HL-60/S4 treated with retinoic acid at 250 ng/mL for 4 days and 3 days (cell line): ENCODE data around the gene SCARF2.
"Not testable (repeated sequence)": the region's sequence is repeated elsewhere in the genome, so short reads cannot be mapped to it uniquely, and the experiment has no call there.

Experiments
- in situ Hi-C: fragments of 300-500 bp; cut with MboI; formaldehyde crosslinking; loops from 2 replicates; pipeline ENCODE4 v1.7.0; 2022; ENCODE audit warnings: low sequenced_read_pairs

Gene SCARF2

DNA sequence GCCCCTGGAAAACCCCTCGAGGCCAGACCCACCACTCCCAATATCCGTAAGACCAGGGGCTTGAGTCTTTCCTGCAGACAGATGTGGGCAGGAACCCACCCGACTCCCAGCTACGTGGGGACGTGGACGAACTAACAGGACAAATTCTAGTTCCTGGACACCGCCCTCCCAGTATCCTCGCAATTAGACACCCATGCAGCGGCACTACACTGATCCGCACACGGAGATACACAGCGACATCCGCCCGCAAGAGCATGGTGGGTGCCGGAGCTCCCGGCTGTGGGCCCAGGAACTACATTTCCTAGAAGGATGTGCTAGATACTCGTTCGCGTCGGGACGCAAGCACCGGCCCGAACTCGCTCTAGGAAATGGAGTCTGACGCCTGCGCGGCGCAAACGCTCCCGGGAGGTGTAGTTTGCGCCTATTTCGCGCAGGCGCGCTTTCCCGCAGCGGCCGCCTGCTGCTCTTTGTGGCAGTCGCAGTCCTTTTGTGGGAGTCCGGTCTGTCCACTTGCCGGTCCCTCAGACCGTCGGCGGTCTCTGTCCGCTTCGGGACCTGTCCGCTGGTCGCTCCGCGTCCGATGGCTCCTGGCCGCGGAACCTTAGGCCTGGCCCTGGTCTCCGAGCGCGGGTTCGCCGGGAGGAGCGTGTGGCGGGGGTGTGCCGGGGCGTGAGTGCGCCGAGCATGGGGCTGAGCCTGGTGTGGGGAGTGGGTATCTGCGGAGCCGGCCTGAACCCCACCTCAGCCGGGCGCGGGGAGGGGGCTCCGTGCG, 43.7 kb downstream of the SCARF2 start, which contains the start of gene ZNF74:
ZNF74 (plus strand) TSS at position 447 of the 772 bp plus-strand sequence. CDS start 478 bp downstream, outside the sequence.
- in situ Hi-C loops = no loop called here

- in situ Hi-C loops = no loop called here
Observed at GRCh38 chr22:20392983-20393704, 44.5 kb downstream of the SCARF2 start.

DNA sequence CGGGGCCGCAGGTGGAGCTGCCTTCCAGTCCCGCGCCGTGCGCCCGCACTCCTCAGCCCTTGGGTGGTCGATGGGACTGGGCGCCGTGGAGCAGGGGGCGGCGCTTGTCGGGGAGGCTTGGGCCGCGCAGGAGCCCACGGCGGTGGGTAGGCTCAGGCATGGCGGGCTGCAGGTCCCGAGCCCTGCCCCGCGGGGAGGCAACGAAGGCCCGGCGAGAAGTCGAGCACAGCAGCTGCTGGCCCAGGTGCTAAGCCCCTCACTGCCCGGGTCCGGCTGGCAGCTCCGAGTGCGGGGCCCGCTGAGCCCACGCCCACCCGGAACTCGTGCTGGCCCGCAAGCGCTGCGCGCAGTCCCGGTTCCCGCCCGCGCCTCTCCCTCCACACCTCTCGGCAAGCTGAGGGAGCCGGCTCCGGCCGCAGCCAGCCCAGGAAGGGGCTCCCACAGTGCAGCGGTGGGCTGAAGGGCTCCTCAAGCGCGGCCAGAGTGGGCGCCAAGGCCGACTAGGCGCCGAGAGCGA, 45.2 kb downstream of the SCARF2 start:
- in situ Hi-C loops = not testable (repeated sequence)

DNA sequence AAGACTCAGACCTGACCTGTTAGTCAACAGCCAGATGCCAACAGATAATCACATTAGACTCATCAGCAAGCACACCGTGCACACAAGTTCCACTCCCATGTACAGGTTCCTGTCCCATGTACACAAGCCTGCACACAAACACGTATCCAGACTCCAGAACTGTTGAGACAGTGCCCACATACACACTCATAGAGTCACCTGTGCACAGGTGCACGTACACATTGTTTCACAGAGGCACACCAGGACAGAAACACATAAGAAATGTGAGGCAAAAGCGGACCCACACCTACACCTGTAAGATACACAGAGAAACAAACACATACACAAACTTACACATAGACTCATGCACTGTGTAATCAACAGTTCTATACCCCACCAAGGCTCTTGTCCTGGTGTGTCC, 46.4 kb downstream of the SCARF2 start:
- in situ Hi-C loops = no loop called here

DNA sequence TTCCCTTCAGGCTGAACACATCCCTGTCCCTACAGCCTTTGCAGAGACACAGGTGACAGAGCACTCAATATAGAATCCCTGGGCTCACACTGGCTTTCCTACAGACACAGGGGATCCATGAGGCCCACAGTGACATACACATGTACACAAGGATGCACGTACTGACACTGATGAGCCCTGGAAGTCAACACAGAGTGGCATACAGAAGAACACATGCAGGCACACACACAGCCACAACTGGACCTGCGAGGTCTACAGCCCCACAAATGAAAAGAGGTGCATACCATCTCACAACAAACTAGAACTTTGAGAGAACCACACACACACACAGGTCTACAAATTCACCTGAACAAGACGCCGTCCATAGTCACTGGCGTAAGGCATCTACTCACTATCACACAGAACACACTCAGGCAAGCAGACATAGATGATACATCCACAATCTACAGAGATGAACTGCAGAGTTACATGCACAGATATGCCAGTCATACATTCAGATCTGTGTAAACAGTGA, 47.2 kb downstream of the SCARF2 start:
- in situ Hi-C loops = no loop called here

- in situ Hi-C loops = no loop called here
Observed at GRCh38 chr22:20389288-20389687, 48.3 kb downstream of the SCARF2 start.

GRCh38 chr22:20388200-20388599, 49.4 kb downstream of the SCARF2 start:
- in situ Hi-C loops = no loop called here

DNA sequence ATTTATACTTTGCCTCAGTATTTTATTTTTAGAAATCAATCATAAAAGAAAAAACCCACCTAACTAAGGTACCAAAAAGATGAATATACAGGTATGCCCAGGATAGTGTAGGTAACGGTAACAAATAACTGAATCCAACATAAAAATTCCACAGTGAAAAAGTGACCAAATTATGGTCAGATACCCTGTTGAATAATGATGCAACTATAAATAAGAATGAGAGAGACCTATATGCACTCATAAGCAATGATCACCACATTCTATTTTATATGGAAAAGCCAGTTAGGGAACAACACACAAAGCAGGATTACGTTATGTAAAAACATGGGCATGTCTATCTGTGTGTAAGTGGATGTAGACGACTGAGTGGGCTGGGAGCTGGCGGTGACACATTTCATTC, 50.7 kb downstream of the SCARF2 start:
- in situ Hi-C loops = no loop called here

- in situ Hi-C loops = no loop called here
Observed at GRCh38 chr22:20386336-20386735, 51.3 kb downstream of the SCARF2 start.

DNA sequence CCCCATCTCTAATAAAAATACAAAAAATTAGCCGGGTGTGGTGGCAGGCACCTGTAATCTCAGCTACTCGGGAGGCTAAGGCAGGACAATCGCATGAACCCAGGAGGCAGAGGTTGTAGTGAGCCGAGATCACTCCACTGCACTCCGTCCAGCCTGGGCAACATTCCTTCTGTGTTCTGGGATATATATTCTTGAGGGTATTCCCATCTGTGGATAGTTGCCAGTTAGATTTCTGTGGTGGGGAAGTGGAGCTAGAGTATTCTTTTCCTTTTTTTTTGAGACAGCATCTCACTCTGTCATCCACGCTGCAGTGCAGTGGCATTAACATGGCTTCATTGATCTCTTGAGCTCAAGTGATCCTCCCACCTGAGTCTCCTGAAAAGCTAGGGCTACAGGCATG, 52.8 kb downstream of the SCARF2 start:
- in situ Hi-C loops = no loop called here

DNA sequence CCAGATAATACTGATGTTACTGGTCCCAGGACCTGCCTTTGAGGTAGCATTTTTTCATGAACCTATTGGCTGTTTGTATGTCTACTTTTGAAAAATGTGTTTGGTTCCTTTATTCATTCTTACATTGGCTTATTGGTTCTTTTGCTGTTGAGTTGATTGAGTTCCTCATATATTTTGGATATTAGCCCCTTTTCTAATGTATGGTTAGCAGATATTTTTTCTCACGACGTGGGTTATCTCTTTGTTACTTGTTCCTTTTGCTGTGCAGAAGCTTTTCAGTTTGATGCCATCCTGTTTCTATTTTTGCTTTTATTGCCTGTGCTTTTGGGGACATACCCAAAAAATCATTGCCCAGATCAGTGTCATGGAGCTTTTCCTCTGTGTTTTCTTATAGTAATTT, 53.5 kb downstream of the SCARF2 start:
- in situ Hi-C loops = no loop called here

DNA sequence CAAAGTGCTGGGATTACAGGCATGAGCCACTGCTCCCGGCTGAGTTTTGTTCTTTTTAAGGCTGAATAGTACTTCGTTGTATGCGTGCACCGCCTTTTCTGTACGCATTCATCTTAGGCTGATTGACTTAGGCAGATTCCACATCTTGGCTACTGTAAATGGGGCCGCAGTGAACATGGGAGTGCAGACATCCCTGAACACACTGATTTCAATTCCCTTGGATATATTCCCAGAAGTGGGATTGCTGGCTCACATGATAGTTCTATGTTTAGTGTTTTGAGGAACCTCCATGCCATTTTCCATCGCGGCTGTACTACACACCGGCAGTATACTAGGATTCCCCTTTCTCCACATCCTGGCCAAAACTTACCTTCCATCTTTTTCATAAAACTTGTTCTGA, 54.1 kb downstream of the SCARF2 start:
- in situ Hi-C loops = no loop called here

- in situ Hi-C loops = no loop called here
Observed at GRCh38 chr22:20380486-20380885, 57.1 kb downstream of the SCARF2 start.

DNA sequence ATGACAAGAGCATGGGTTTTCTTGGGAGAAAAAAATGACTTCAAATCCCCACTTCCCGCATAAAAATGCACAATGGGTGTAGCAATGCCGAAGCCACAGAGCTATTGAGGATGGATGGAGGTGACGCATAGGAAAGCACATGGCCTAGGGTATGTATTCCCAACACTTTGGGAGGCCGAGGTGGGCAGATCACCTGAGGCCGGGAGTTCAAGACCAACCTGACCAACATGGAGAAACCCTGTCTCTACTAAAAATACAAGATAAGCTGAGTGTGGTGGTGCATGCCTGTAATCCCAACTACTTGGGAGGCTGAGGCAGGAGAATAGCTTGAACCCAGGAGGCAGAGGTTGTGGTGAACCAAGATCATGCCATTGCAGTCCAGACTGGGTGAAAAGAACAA, 58.9 kb downstream of the SCARF2 start:
- in situ Hi-C loops = not testable (repeated sequence)

DNA sequence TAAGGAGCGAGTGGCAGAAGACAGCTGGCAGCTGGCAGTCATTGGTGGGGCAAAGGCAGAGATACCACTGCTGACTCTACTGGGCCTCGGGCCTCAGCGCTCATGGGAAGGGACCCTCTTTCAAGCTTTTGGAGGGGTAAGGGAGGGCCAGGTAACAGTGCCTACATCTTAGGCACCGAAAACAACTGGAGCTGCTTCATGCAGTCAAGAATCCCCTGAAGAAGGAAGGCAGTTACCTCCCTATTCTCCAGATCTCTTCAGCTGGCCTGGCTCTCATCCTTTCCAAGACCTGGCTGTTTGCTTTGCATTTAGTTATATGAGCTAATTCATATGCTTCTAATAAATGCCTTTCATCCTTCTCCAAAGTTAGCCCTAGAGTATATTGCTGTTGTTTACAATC, 59.5 kb downstream of the SCARF2 start:
- in situ Hi-C loops = no loop called here

DNA sequence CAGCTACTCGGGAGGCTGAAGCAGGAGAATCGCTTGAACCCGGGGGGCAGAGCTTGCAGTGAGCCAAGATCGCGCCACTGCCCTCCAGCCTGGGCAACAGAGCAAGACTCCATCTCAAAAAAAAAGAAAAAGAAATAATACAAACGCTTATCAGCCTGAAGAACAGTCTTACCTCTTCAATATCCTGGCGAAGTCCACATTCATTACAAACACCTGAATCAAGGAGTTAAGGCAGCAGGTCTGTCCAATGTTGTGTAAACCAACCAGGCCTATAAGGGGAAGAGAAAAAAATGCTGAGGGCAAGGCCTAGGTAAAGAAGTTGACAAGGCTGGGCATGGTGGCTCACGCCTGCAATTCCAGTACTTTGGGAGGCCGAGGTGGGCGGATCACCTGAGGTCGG, 60.6 kb downstream of the SCARF2 start:
- in situ Hi-C loops = not testable (repeated sequence)

GRCh38 chr22:20376281-20376680, 61.3 kb downstream of the SCARF2 start:
- in situ Hi-C loops = not testable (repeated sequence)
